IMR-90 (cell line): Measurements from ENCODE around the gene CUX1. TPM values are rescaled to one million over a fixed set of nuclear protein-coding genes. Genes with fewer than 3 reads are reported as not detected.

ENCODE experiments used
- ATAC-seq: fragments of 200-7000 bp; cut with Tn5 transposase; 2 replicates; pipeline ENCODE4 v1.9.1; 2020; ENCODE audit warnings: low read depth, mild to moderate bottlenecking, moderate library complexity
- BruUV-seq: library from RNA; stranded (reverse); fragments of 400-500 nt; replicated peaks from 2 replicates; lab custom pipeline; 2021; lab: Mats Ljungman, UMichigan
- CTCF ChIA-PET: fragments of 300-600 bp; formaldehyde crosslinking; extraction: SDS; loops from one replicate; lab custom pipeline; 2021; ENCODE audit warnings: antibody characterized with exemption; lab: Yijun Ruan, JAX
- POLR2A ChIA-PET: fragments of 300-600 bp; sonication (Branson Sonifier 250); formaldehyde crosslinking; loops from one replicate; lab custom pipeline; 2022; ENCODE audit warnings: antibody characterized with exemption; ENCODE audit not compliant: unreplicated experiment; lab: Charles Lee
- DNase-seq: peaks from one replicate; pipeline ENCODE4 v3.0.0; 2013
- H2AFZ ChIP-seq: replicated peaks from 2 replicates; pipeline ENCODE3; 2013; ENCODE audit warnings: low read length, mild to moderate bottlenecking; ENCODE audit not compliant: poor library complexity
- H2AK5ac ChIP-seq: 2 replicates; pipeline ENCODE4 v1.6.1; 2013; ENCODE audit warnings: low read depth, low read length, inconsistent platforms
- H2AK9ac ChIP-seq: replicated peaks from 2 replicates; pipeline ENCODE3; 2013; ENCODE audit warnings: mild to moderate bottlenecking, low read depth, low read length, moderate library complexity; ENCODE audit not compliant: poor library complexity
- H2BK120ac ChIP-seq: 2 replicates; pipeline ENCODE4 v1.6.1; 2013; ENCODE audit warnings: low read depth, low read length, inconsistent platforms
- H2BK15ac ChIP-seq: 3 replicates; pipeline ENCODE4 v1.6.1; 2013; ENCODE audit warnings: low read depth, low read length, inconsistent platforms
- H2BK20ac ChIP-seq: 2 replicates; pipeline ENCODE4 v1.6.1; 2013; ENCODE audit warnings: low read depth, mild to moderate bottlenecking, inconsistent platforms, low read length, moderate library complexity
- H2BK5ac ChIP-seq: 2 replicates; pipeline ENCODE4 v1.6.1; 2013; ENCODE audit warnings: mild to moderate bottlenecking, low read depth, low read length, inconsistent platforms; ENCODE audit not compliant: poor library complexity, severe bottlenecking
- H3K14ac ChIP-seq: replicated peaks from 2 replicates; pipeline ENCODE4 v1.6.1; 2013; ENCODE audit warnings: low read depth, low read length, inconsistent platforms
- H3K18ac ChIP-seq: 2 replicates; pipeline ENCODE4 v1.6.1; 2013; ENCODE audit warnings: low read depth, low read length, control low read depth
- H3K23ac ChIP-seq: 2 replicates; pipeline ENCODE4 v1.6.1; 2013; ENCODE audit warnings: low read depth, low read length, inconsistent platforms
- H3K27ac ChIP-seq: 2 replicates; pipeline ENCODE4 v1.5.1; 2013; ENCODE audit warnings: mild to moderate bottlenecking, control low read depth, low read length; ENCODE audit not compliant: insufficient read depth
- H3K27me3 ChIP-seq: 2 replicates; pipeline ENCODE4 v1.6.1; 2013; ENCODE audit warnings: low read length; ENCODE audit not compliant: control insufficient read depth, insufficient read depth
- H3K36me3 ChIP-seq: 2 replicates; pipeline ENCODE4 v1.6.1; 2013; ENCODE audit warnings: low read length, mixed read lengths; ENCODE audit not compliant: control insufficient read depth, insufficient read depth
- H3K4ac ChIP-seq: 2 replicates; pipeline ENCODE4 v1.6.1; 2013; ENCODE audit warnings: low read depth, low read length, inconsistent platforms
- H3K4me1 ChIP-seq: 2 replicates; pipeline ENCODE4 v1.6.1; 2013; ENCODE audit warnings: low read length, mixed read lengths; ENCODE audit not compliant: control insufficient read depth, insufficient read depth
- H3K4me2 ChIP-seq: 2 replicates; pipeline ENCODE4 v1.6.1; 2013; ENCODE audit warnings: low read depth, mild to moderate bottlenecking, control low read depth, low read length, moderate library complexity
- H3K4me3 ChIP-seq: 2 replicates; pipeline ENCODE4 v1.5.1; 2013; ENCODE audit warnings: low read depth, mild to moderate bottlenecking, control low read depth, low read length, moderate library complexity; ENCODE audit not compliant: insufficient read depth
- H3K56ac ChIP-seq: 2 replicates; pipeline ENCODE4 v1.6.1; 2013; ENCODE audit warnings: low read length, inconsistent platforms; ENCODE audit not compliant: insufficient read depth; ENCODE audit errors: extremely low read depth
- H3K79me1 ChIP-seq, 2 experiments: 2 replicates each; pipeline ENCODE4 v1.6.1; 2013; ENCODE audit warnings: low read length in 2 of 2, inconsistent platforms in 1 of 2, low read depth in 1 of 2
- H3K9ac ChIP-seq: 2 replicates; pipeline ENCODE4 v1.6.1; 2013; ENCODE audit warnings: low read depth, low read length, control low read depth
- H3K9me1 ChIP-seq: 2 replicates; pipeline ENCODE4 v1.6.1; 2013; ENCODE audit warnings: low read length, inconsistent platforms; ENCODE audit not compliant: insufficient read depth
- H3K9me3 ChIP-seq: 2 replicates; pipeline ENCODE4 v1.6.1; 2013; ENCODE audit warnings: low read length; ENCODE audit not compliant: control insufficient read depth, insufficient read depth
- H4K20me1 ChIP-seq: 2 replicates; pipeline ENCODE4 v1.6.1; 2013; ENCODE audit warnings: low read length, inconsistent platforms; ENCODE audit not compliant: insufficient read depth
- H4K5ac ChIP-seq: 2 replicates; pipeline ENCODE4 v1.6.1; 2013; ENCODE audit warnings: mild to moderate bottlenecking, low read depth, low read length, control low read depth
- H4K8ac ChIP-seq, 2 experiments: 2 replicates each; pipeline ENCODE4 v1.6.1; 2013; ENCODE audit warnings: low read depth in 2 of 2, low read length in 2 of 2, control low read depth in 1 of 2, inconsistent platforms in 1 of 2
- H4K91ac ChIP-seq: 2 replicates; pipeline ENCODE4 v1.6.1; 2013; ENCODE audit warnings: low read depth, low read length, inconsistent platforms; ENCODE audit not compliant: insufficient read depth
- BHLHE40 ChIP-seq: fragments of 150-350 bp; IDR thresholded peaks from 2 replicates; pipeline ENCODE4 v1.6.1; 2016; ENCODE audit warnings: mild to moderate bottlenecking, low read depth, low read length
- CHD1 ChIP-seq: IDR thresholded peaks from 2 replicates; pipeline ENCODE4 v1.6.1; 2012; ENCODE audit warnings: low read depth, low read length, improper control_type of control experiment
- WGBS, 2 experiments: methylation state at CpG; one replicate each; pipeline versions ENCODE4 v1.1.5 to v1.1.7; 2013; ENCODE audit warnings: missing lambda C conversion rate in 2 of 2; ENCODE audit not compliant: insufficient read length in 1 of 2; ENCODE audit errors: extremely low coverage in 2 of 2; 5-methylcytosine and 5-hydroxymethylcytosine counted together
- dilution Hi-C: fragments of 300-500 bp; cut with HindIII; formaldehyde crosslinking; loops from one replicate; pipeline ENCODE4 v1.14.3; 2018; ENCODE audit warnings: low sequenced_read_pairs; ENCODE audit not compliant: unreplicated experiment
- in situ Hi-C: fragments of 300-500 bp; cut with MboI; formaldehyde crosslinking; loops from 3 replicates; pipeline ENCODE4 v1.14.3; 2019; ENCODE audit warnings: low sequenced_read_pairs, inconsistent platforms, mixed read lengths
- intact Hi-C: fragments of 100-400 bp; cut with micrococcal nuclease; formaldehyde crosslinking; loops from 2 replicates; pipeline ENCODE4 v1.10.0; 2022
- polyA plus RNA-seq, 3 experiments: library from polyadenylated mRNA; depleted of rRNA; stranded (reverse); fragments of >200 nt; gene quantifications; 2 replicates each; pipeline ENCODE4 v1.2.3, GENCODE V29; 2012; ENCODE audit warnings: low replicate concordance in 1 of 3
- total RNA-seq: library from RNA; depleted of rRNA; stranded (reverse); fragments of >200 nt; gene quantifications from 2 replicates; pipeline ENCODE4 v1.2.3, GENCODE V29; 2012

Gene CUX1
- total and polyA plus RNA-seq, 2 of the 4 experiments (the other 2 are of a cell fraction), result 19.7 to 46.4 TPM

DNA sequence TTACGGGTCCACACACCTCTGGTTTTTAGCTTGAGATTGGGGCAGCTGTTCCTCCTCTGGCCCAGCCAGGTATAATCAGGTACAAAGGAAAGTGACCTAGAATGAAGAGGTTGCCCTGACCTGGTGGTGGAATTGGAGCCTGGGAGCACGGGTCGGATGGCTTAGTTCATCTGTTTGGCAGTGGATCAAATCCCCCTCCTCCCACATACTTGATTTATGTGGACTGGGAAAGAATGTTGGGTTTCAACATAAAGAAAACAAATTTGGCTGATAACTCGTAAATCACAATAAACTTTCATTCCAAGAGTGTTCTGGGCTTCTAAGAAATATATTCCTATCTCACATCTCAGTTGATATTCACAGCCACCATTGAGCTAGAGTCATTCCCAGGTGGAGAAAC is 186.8 kb downstream of the CUX1 start:
- Histone ChIP-seq H3K27me3 (no peaks in the 10 kb centered on the region), H4K91ac (no peak overlapping the region), H4K5ac (no peak overlapping the region; the same call in 1 of the 2 replicates), H2BK5ac (no peak overlapping the region), H3K36me3 (no peaks in the 10 kb centered on the region), H2AFZ (no peak overlapping the region), H3K4me1 (peaks cover 14% of the 10 kb centered on the region), H2AK9ac (no peak overlapping the region), H3K4me2 (no peak overlapping the region), H4K8ac (no peak overlapping the region), H3K18ac (no peak overlapping the region), H3K56ac (no peak overlapping the region), H3K9me1 (peaks cover 21% of the 10 kb centered on the region), H3K9me3 (no peaks in the 10 kb centered on the region), H3K23ac (0 out of 2 replicates have a peak overlapping the region, but pooled peaks have one; percentile 14), H3K9ac (no peak overlapping the region), H4K20me1 (peaks cover 22% of the 10 kb centered on the region), H2BK20ac (peak overlapping the region; percentile 25), H2BK15ac (peak overlapping the region; percentile 12; the same call in 1 of the 3 replicates), H3K4me3 (no peak overlapping the region), H2BK120ac (no peak overlapping the region), H3K4ac (peak overlapping the region; percentile 64), H3K14ac (peak overlapping the region; percentile 10; the same call in 1 of the 2 replicates), H3K79me1 (peaks cover 46 to 74% of the 10 kb centered on the region in 2 experiments), H3K27ac (no peak overlapping the region; the same call in 1 of the 2 replicates), H2AK5ac (peak overlapping the region; percentile 61)
- TF ChIP-seq BHLHE40, result peak; percentile 13; the same call in 1 of the 2 replicates
- TF ChIP-seq CHD1, result no peak
- dilution Hi-C loops (no loop called here), in situ Hi-C loops (no loop called here), intact Hi-C loops (no loop called here)
- no CpG with 5 or more reads among the region's 4 CpGs for WGBS, 2 experiments
- peak; percentile 56 for ATAC-seq
- POLR2A ChIA-PET, result no interaction called here
- DNase-seq, result peak; percentile 19
- no TSS peak for BruUV-seq
- CTCF ChIA-PET, result no interaction called here
